Ramos (cell line): ENCODE results near the gene CERS2.

Source experiments
- in situ Hi-C: fragments of 300-500 bp; cut with MboI; formaldehyde crosslinking; loops from one replicate; pipeline ENCODE4 v1.14.3; 2022; ENCODE audit warnings: low sequenced_read_pairs; ENCODE audit not compliant: unreplicated experiment

Gene CERS2, protein sequence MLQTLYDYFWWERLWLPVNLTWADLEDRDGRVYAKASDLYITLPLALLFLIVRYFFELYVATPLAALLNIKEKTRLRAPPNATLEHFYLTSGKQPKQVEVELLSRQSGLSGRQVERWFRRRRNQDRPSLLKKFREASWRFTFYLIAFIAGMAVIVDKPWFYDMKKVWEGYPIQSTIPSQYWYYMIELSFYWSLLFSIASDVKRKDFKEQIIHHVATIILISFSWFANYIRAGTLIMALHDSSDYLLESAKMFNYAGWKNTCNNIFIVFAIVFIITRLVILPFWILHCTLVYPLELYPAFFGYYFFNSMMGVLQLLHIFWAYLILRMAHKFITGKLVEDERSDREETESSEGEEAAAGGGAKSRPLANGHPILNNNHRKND

DNA sequence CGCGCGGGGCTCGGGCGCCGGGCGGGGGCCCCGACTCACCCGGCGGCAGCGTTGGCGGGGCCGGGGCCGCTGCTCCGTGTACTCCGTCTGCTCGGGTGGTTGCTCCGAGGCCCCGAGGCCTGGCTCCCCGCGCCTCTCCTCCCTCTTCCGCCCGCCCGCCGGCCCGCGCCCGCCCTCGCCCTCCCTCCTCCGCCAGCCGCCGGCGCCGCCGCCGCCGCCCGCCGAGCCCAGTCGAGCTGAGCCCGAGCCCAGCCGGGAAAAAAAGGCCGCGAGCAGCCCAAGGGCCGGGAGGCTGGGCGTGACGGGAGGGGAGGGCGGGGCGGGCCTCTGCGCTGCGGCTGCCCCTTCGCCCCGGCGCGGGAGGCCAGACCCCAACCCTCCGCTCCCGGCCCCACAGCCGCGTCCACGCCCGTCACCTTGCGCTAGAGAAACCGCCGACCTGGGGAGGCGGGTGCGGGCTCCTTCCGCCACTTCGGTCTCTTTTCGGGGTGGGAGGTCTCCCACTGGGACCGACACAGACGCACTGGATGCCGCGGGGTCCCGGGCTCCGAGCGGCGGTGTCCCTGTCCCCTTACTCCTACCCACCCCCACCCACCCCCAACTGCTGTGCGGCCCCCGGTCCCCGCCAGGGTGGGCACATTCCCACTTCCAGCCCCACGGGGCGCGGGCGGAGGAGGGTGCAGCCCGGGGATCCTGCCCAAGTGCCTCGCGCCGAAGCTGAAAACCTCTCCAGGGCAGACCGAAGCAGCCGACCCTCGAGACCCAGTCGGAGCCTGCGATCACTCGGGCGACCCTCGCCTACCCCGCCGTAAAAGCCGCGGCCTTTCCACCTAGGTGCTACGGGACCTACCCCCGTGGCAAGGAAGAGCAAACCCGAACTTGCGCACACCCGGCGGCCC is at the start of gene CERS2:
Gene CERS2 (minus strand): TSS at position 256 of the 899 bp plus-strand sequence. CDS start 5,745 bp downstream, outside the sequence.
- in situ Hi-C loops: loop anchor here (25.0 kb wide), 1 partner anchor 713 kb away; the partner anchor contains the start of genes APH1A, C1orf54 and CA14

DNA sequence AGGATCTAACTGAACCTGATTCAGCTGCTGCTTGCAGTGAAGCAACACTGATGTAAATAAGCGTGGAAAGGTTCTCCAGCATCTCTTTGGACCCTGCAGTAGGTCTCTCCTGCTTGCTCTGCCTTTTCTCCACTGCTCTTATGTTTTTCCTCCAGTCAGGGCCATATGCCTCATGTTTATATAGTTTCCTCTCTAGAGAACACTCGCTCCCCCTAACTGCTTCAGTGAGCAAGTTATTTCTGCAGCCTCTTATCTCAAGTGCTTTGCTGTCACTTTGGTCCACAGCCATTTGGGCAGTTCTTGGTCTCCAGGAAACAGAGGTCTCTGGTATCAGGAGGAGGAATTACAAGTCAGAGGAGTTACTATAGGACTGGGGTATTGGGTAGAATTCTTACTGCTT is 38.9 kb upstream of the CERS2 start:
- in situ Hi-C loops: no loop called here

DNA sequence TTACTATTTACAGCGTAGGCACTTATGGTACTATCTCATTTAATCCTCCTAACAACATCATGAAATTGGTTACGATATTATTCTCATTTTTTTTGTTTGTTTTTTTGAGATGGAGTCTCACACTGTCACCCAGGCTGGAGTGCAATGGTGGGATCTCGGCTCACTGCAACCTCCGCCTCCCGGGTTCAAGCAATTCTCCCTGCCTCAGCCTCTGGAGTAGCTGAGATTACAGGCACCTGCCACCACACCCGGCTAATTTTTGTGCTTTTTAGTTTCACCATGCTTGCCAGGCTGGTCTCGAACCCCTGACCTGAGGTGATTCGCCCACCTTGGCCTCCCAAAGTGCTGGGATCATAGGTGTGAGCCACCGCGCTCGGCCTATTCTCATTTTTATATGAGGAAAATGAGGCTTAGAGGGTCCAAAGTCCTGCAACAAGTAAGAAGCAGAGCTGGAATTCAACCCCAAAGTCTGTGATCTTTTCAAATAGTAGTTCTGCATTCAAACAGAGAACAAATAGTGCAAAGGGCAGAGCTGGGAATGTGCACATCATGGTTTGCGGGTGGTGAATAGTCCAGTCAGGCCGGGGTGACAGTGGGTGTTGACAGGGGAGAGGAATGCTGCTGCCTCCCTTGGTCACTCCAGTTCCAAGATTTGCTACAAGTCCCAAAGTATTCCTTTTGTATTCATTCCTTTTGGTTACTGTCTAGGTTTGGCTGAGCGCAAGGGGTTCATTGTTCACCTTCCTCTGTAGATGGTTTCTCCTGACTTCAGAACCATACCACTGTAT is 38.2 kb upstream of the CERS2 start:
- in situ Hi-C loops: no loop called here

DNA sequence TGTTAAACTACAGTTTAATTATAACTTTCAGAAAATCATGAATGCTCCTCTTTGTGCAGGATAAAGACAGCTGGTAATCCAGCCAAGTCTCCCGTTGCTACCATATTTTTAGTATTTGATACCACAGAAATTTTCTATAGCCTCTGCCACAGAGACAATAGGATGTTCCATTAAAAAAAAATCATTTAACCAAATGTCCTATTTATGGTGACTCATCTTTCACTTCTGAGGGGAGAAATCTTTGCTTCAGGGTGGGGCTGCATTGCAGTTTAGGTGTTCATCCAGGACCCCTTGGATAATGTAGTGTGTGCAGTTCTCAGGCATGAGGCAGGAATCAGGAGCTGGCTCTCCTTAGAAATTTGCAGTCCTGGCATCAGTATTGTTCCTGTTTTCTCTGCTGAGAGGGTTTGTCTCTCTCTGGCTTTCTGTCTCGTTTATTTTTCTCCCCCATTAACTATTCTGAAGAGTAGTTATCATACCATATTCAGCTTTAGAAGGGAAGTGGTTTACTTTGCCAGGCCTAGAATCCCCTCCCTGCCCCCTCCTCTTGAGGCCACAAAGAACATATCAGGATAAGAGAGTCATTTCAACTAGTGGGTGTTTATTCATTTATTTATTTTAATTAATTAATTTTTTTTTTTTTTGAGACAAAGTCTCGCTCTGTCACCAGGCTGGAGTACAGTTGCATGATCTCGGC is 36.7 kb upstream of the CERS2 start:
- in situ Hi-C loops: no loop called here

DNA sequence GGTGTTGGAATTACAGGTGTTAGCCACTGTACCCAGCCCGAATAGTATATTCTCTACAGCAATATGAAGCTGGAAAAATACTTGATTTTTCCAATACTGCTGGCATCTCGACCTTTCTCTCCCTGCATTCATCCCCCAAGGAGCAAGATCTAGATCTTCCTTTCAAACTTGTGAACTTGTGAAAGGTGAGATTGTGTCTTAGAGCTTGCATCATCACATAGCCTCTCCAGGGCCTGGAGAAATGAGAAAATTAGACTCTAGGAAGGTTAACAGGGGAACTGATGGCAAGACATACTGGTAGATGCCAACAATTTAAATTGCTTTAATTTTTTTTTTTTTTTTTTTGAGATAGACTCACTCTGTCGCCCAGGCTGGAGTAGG is 35.7 kb upstream of the CERS2 start:
- in situ Hi-C loops: no loop called here

DNA sequence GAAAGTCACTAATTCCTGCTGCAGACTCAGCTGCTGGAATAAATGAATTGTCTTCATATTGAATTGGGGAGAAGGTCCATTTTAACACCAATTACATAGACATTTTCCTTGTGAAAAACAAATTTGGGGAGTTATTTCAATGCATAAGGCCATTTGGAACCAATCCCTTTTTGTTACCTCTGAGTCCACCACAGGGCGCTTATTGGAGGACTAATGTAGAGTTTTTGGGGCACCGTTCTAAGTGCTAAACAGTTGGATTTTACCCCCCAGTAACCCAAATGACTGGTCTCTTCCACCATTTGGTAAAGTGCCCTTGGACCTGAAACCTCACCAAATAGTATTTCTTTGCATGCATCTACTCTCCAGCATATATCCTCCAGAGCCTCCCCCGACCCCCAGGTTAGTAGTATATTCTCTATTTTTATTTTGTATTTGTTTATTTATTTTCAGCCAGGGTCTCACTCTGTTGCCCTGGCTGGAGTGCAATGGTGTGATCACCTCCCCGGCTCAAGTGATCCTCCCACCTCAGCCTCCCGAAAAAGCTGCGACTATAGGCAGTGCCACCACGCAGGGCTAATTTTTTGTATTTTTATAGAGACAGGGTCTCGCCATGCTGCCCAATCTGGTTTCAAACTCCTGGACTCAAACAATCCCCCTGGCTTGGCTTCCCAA is 35.2 kb upstream of the CERS2 start:
- in situ Hi-C loops: no loop called here

DNA sequence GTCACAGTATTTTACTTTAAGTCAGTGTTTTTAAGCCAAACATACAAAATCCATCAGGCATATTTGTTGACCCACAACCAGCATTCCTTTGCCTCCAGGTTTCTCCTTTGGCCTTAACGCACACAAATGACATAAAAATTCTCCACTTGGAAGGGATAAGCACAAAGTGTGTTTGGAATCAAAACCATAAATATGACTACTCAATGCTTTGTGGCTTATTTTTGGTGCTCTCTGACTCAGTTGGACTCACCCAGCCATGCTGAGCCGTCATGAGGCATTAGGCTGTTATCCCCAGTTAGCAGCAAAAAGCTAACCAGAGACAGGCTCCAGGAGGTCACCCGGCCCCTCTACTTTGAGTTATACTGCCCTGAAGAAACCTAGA is 34.6 kb upstream of the CERS2 start:
- in situ Hi-C loops: no loop called here

DNA sequence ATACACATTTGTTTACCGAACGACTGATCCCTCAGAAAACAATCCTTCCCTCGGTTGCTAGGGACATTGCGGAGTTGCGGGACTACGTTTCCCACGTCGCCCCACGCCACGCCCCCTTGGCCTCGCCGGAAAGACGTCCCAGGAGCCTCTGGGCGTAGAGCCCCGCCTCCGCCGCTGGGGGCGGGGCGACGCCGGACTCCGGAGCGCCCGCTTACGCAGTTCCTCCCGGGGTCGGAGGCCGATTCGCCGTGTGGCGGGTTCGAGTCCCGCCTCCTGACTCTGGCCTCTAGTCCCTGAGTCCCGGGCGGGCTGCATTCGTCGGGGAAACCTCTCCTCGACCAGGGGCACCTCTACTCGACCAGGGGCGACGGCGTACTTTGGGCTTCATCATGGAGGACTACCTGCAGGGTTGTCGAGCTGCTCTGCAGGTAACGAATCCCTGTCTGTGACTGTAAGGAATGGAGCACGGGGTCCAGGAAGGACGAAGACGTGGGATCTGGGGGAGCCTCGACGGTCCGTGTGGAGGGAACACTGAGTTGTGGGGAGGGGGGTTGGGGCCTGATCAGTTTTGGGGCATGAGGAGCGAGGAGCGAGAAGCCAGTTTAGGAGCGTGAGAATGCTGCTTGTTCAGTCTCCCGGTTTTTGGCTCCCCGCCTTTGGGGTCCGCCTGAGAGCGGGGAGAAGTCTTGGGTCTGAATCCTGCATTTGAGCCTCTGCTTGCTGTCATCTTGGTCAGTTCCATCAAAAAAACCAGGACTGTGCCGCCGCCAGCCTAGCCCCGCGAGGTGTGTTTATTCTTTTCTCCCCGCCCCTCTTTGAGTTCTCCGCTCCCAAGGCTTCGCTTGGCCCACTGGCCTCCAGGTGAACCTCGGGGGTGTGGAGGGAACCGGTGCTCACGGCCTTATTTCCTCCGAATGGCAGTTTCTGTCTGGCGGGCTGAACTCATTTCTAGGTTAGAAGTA is 33.9 kb upstream of the CERS2 start, which contains the start of gene PRUNE1:
Gene PRUNE1 (plus strand): TSS at position 206 of the 962 bp plus-strand sequence. CDS start 184 bp downstream, at position 390.
- in situ Hi-C loops: no loop called here

DNA sequence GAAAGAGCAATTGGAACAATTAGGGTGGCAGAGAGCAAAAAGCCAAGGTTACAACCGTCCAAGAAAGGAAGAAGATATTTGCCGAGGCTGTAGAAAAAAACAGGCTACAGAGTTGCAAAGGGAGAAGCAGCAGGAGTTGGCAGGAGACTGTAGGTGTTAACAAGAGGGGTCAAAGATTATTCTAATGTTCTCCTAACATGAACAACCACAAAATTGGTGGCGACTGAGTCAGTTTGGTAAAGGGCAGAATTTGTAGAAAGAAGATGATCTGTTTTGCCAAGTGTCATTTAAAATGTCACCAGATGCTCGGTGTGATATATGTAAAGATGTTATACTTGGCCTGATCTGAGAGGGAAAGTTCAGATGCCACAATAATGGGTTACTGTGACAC is 33.2 kb upstream of the CERS2 start:
- in situ Hi-C loops: no loop called here

DNA sequence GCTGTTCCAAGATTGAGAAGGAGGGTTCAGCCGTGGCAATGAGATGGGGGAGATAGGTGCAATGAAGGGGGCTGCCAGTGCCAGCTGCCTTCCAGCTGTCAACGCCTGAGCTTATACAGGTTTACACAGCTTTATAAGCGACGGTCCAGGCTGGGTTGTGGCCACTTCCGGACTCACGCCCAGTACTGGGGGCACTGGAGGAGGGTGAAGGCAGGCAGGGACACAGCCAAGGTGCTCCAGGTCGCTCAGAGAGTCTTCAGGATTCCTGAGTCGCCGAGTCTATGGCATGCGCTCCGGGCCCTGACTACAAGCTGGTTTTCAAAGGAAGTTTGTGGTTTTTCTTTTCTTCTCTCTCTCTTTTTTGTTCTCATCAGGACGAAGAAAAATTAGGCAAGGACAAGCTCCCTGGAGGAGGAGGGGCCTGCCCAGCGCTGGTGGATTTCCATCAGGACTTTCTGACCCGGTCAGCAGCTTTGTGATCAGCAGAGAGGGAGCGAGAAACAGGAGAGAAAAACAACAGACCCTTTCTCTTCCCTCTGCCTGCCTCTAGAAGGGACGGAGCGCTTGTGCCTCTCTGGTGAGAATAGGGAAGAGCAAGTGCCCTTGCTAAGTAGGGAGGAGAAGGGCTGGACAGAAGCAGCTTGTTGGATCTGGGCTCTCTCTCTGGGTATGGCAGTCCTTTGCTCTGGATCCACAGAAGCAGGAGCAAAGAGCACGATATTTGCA is 31.9 kb upstream of the CERS2 start, which contains the start of gene MINDY1:
Gene MINDY1 (minus strand): TSS at position 576 of the 726 bp plus-strand sequence. CDS start 4,285 bp downstream, outside the sequence.
- in situ Hi-C loops: no loop called here

DNA sequence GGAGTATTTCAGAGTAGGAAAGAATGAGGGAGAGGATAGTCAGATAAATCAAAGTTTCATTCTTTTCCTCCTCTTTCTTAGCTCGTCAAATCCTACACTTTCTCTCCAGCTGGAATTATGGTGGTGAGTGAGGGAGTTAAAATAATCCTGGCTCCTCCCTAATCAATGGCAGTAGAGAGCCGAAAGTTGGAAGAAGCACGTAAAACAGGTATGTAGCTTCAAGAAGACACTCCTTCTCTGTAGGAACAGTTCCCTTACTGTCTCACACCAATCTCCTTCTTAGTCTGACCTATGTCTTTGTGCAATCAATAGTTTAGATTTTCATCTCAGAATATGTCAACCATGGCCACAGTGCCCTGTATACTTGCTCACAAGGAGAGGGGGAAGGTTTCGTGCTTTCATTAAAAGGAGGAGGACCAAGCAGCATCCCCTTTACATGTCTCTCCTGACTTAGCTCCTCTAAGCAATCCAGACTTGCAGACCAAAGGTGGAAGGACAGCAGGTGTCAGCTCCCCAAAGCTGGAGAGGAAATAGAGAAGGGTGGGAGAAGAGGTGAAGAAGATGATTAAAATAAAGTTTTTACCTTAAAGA is 31.2 kb upstream of the CERS2 start:
- in situ Hi-C loops: no loop called here

DNA sequence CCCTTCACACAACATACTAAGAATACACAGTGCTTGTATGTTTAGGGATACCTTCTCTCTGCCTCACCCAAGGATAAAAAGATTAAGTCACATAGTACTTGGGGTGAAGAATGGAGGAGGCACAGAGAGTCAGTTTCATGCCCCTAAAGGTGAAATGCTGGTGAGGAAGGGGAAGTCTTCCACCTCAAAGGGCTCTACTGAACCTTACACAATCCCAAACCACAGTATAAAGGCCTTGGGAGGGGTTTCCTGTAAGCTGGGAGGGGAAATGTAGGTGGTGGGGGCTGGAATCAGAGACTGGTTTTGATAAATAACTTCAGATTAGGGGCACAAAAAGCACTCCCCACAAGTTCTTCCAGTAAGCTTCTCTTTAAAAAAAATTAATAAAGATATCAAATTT is 28.5 kb upstream of the CERS2 start:
- in situ Hi-C loops: no loop called here

DNA sequence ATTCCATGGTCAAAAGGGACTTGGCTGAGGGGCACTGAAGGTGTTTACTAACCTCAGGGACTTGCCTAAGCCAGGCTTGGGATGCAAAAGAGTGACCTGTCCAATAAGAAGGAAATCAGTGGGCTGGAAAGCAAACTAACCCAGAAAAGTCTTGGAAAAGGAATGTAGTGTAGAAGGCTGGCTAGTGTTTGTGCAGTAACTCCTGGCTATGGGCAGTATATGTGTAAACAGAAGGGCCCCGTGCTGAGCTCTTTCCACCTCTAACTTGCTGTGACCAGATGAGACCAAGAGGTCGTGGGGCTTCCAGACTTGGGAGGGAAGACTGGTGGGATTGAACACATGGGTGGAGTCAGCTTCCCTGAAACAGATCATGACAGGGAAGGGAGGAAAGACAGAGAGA is 28.0 kb upstream of the CERS2 start:
- in situ Hi-C loops: no loop called here

DNA sequence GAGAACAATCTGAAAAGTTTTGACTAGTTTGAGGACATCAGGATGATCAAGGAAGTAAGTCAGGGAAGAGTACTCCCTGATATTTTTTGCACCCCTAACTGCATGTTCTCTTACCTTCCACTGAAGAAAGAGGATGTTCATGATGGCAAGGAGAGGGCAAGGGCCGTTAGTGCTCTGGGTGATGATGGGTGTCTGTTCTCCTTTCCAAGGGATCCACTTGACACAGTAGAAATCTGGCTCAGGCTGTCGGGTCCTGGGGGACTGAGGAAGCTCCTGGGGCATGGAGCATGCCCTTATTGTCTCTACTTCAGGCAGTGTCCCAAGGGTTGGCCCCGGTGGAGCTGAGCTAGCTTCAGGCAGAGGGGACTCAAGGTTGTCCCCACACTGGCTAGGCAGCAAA is 27.4 kb upstream of the CERS2 start:
- in situ Hi-C loops: no loop called here

DNA sequence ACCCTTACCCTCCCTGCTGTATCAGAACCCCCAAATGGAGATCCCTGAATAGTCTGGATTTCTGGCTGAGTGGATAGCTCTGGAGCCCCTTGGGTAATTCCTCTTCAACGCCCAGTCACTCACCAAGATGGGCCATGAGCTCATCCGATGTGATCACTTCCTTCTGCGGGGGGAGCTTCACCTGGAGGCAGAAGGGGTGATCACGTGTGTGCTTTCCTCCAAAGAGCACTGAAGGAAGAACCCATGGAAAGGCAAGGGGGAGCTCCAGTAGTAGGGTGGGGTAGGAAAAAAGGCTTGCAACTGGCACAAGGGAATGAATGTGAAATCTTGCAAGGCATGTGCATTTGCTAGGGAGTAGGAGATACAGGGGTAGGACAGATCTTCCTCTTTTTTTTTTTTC is 27.0 kb upstream of the CERS2 start:
- in situ Hi-C loops: no loop called here

DNA sequence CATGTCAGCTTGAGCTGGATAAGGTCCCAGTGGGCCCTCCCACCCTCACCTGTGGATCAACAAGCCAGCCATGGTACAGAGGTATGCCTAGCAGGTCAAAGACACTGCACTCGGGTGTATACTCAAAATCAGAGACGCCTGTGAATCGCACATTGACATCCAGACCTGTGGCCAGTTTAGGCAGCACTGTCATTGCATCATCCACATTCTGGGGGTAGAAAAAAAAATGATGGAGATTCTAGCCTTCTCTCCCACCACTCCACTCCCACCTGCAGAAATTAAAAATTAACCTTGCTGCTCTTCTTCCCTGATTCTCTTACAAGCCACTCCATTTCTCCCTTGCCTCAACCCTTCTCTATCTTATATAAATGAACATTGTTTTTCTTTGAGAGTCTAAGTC is 25.8 kb upstream of the CERS2 start:
- in situ Hi-C loops: no loop called here

DNA sequence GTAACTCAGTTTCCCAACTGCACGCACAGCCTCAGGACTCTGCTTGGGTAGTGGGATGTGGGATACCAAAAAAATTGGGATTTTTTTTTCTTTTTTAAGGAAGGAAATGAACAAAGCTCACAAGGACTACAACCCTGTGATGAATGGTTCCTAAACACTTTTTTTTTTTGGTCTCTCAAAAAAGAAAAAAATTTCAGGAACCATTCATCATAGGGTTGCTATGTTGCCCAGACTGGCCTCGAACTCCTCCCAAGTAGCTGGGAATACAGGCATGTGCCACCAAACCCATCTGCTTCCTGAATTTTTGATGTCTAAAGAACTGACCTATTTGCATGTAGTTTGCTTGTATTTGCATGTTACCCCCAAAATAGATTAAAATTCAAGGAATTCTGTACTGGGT is 25.3 kb upstream of the CERS2 start:
- in situ Hi-C loops: loop anchor here (25.0 kb wide), 1 partner anchor 738 kb away; the partner anchor contains the start of genes APH1A, C1orf54 and CA14
